Endothelial cell of umbilical vein (primary cell): ENCODE data around the gene DIAPH2. TPM values are rescaled to one million over a fixed set of nuclear protein-coding genes. Genes with fewer than 3 reads are reported as not detected.

ENCODE experiments used
- BruUV-seq: library from RNA; stranded (reverse); fragments of 400-500 nt; replicated peaks from 2 replicates; lab custom pipeline; 2021; lab: Mats Ljungman, UMichigan
- CTCF ChIA-PET: fragments of 300-600, 350-600 bp; sonication (Branson Sonifier 250); formaldehyde crosslinking; loops from one replicate; lab custom pipeline; 2021; ENCODE audit warnings: antibody characterized with exemption, inconsistent platforms; lab: Charles Lee
- POLR2A ChIA-PET: fragments of 300-600, 350-600 bp; sonication (Branson Sonifier 250); formaldehyde crosslinking; loops from one replicate; lab custom pipeline; 2021; ENCODE audit warnings: antibody characterized with exemption, inconsistent platforms; lab: Charles Lee
- DNase-seq: peaks from one replicate; pipeline ENCODE4 v3.0.0-alpha.2; 2011; ENCODE audit warnings: low read depth, low spot score
- FAIRE-seq: peaks from 2 replicates; lab custom pipeline; 2011; peaks lifted over from hg19 to GRCh38; lab: Jason Lieb, UNC
- H2AFZ ChIP-seq: 2 replicates; pipeline ENCODE4 v1.6.0; 2012; ENCODE audit warnings: low read depth, low read length, control low read depth, inconsistent platforms
- H3K27ac ChIP-seq: 2 replicates; pipeline ENCODE4 v1.5.1; 2011; ENCODE audit warnings: low read depth, mild to moderate bottlenecking, control low read depth, low read length, moderate library complexity; ENCODE audit not compliant: insufficient read depth
- H3K27me3 ChIP-seq, 2 experiments: 2 replicates each; pipeline versions ENCODE4 v1.6.0 to v1.6.1; 2011; ENCODE audit warnings: low read length in 2 of 2, mixed read lengths in 1 of 2; ENCODE audit not compliant: control insufficient read depth in 2 of 2, insufficient read depth in 2 of 2
- H3K36me3 ChIP-seq, 2 experiments: 2 replicates in 1 of 2; 3 replicates in 1 of 2; pipeline ENCODE4 v1.5.1; 2011; ENCODE audit warnings: low read length in 2 of 2, mild to moderate bottlenecking in 1 of 2, moderate library complexity in 1 of 2; ENCODE audit not compliant: control insufficient read depth in 2 of 2, insufficient read depth in 2 of 2; ENCODE audit errors: extremely low read depth in 1 of 2
- H3K4me1 ChIP-seq: 3 replicates; pipeline ENCODE4 v1.5.1; 2011; ENCODE audit warnings: mild to moderate bottlenecking, low read length; ENCODE audit not compliant: control insufficient read depth, insufficient read depth; ENCODE audit errors: extremely low read depth
- H3K4me2 ChIP-seq: 2 replicates; pipeline ENCODE4 v1.6.1; 2011; ENCODE audit warnings: low read length, control low read depth, mixed read lengths; ENCODE audit not compliant: insufficient read depth
- H3K4me3 ChIP-seq, 3 experiments: fragments of 200-600 bp in 1 of 3; sonication (generic), shearing (Covaris generic) in 1 of 3; replicated peaks in 1 of 3; 2 replicates each; pipeline ENCODE4 v1.5.1; 2011 to 2016; ENCODE audit warnings: control low read depth in 3 of 3, low read length in 3 of 3, mild to moderate bottlenecking in 2 of 3, inconsistent platforms in 1 of 3, low read depth in 1 of 3, moderate library complexity in 1 of 3; ENCODE audit not compliant: insufficient read depth in 1 of 3
- H3K79me2 ChIP-seq: 2 replicates; pipeline ENCODE4 v1.6.0; 2012; ENCODE audit warnings: low read length, inconsistent platforms; ENCODE audit not compliant: control insufficient read depth, insufficient read depth
- H3K9ac ChIP-seq: replicated peaks from 2 replicates; pipeline ENCODE3; 2011; ENCODE audit warnings: low read length, control low read depth; ENCODE audit not compliant: insufficient read depth; ENCODE audit errors: extremely low read depth
- H3K9me1 ChIP-seq: replicated peaks from 3 replicates; pipeline ENCODE4 v1.6.0; 2011; ENCODE audit warnings: mild to moderate bottlenecking, low read length; ENCODE audit not compliant: control insufficient read depth, insufficient read depth; ENCODE audit errors: extremely low read depth
- H3K9me3 ChIP-seq: replicated peaks from 2 replicates; pipeline ENCODE4 v1.5.1; 2012; ENCODE audit warnings: low read length, inconsistent platforms; ENCODE audit not compliant: control insufficient read depth, insufficient read depth
- H4K20me1 ChIP-seq: replicated peaks from 2 replicates; pipeline ENCODE3; 2011; ENCODE audit warnings: mild to moderate bottlenecking, low read length; ENCODE audit not compliant: control insufficient read depth, insufficient read depth; ENCODE audit errors: extremely low read depth
- CTCF ChIP-seq, 2 donors: IDR thresholded peaks; 1 replicate in 1 of 2; 2 replicates in 1 of 2; pipeline ENCODE4 v1.5.1; 2011; ENCODE audit warnings: low read length in 2 of 2, mild to moderate bottlenecking in 2 of 2, moderate library complexity in 2 of 2, control low read depth in 1 of 2, inconsistent platforms in 1 of 2, low read depth in 1 of 2; ENCODE audit not compliant: insufficient read depth in 1 of 2; ENCODE audit errors: extremely low read depth in 1 of 2
- EZH2 ChIP-seq: IDR thresholded peaks from 2 replicates; pipeline ENCODE4 v1.6.1; 2012; ENCODE audit warnings: borderline replicate concordance, low read depth, mild to moderate bottlenecking, moderate library complexity, low read length, inconsistent platforms; ENCODE audit not compliant: severe bottlenecking
- FOS ChIP-seq: IDR thresholded peaks from 2 replicates; pipeline ENCODE4 v1.6.1; 2011; ENCODE audit warnings: mild to moderate bottlenecking, low read length, moderate library complexity, borderline replicate concordance; ENCODE audit not compliant: insufficient read depth
- GATA2 ChIP-seq: IDR thresholded peaks from 2 replicates; pipeline ENCODE4 v1.7.0; 2011; ENCODE audit warnings: low read depth, mild to moderate bottlenecking, moderate library complexity, mixed read lengths, low read length; ENCODE audit not compliant: insufficient read length, insufficient read depth
- JUN ChIP-seq: IDR thresholded peaks from 2 replicates; pipeline ENCODE4 v1.6.1; 2011; ENCODE audit warnings: borderline replicate concordance, low read depth; ENCODE audit not compliant: insufficient read length, insufficient read depth
- MAX ChIP-seq: IDR thresholded peaks from 2 replicates; pipeline ENCODE4 v1.6.1; 2011; ENCODE audit not compliant: insufficient read depth, insufficient read length
- MYC ChIP-seq: IDR thresholded peaks from one replicate; pipeline ENCODE4 v1.6.1; 2011; ENCODE audit warnings: mild to moderate bottlenecking, low read depth, low read length
- POLR2A ChIP-seq: IDR thresholded peaks from 2 replicates; pipeline ENCODE4 v1.6.1; 2012; ENCODE audit warnings: low read depth, mild to moderate bottlenecking, control low read depth, low read length
- POLR2AphosphoS5 ChIP-seq: IDR thresholded peaks from 2 replicates; pipeline ENCODE4 v1.6.1; 2012; ENCODE audit warnings: low read depth, mild to moderate bottlenecking, control low read depth, low read length, moderate library complexity; ENCODE audit not compliant: insufficient read depth
- dilution Hi-C: fragments of 300-500 bp; cut with MboI; formaldehyde crosslinking; loops from one replicate; pipeline ENCODE4 v1.15.0; 2019; ENCODE audit warnings: low sequenced_read_pairs; ENCODE audit not compliant: extremely low pct_ligation_motif_present
- intact Hi-C: fragments of 100-400 bp; cut with micrococcal nuclease; formaldehyde crosslinking; loops from one replicate; pipeline ENCODE4 v1.10.0; 2022
- polyA plus RNA-seq, 4 experiments: library from polyadenylated mRNA; depleted of rRNA in 3 of 4; stranded (reverse) in 3 of 4; unstranded in 1 of 4; fragments of >200 nt; gene quantifications; 2 replicates each; pipeline versions ENCODE4 v1.2.1 to v1.2.3, GENCODE V29; 2011 to 2012; ENCODE audit warnings: missing spikeins in 1 of 4
- total RNA-seq: library from RNA; stranded (reverse); gene quantifications from 2 replicates; pipeline ENCODE4 v1.2.3, GENCODE V29; 2021

DIAPH2 gene
- total and polyA plus RNA-seq, 2 donors (not counting 3 experiments of a cell fraction or from before 2014, with no cell fraction given): 3.0 to 30.0 TPM

- DNase-seq (no peak), FAIRE-seq (no peak)
- CTCF ChIA-PET: interaction anchor here (1.4 kb wide), 1 partner anchor 83 kb away, joined by 3 read pairs; no protein-coding TSS in a partner anchor
- H3K27ac ChIP-seq: no peak overlapping the region
- no peak overlapping the region for H3K4me3 ChIP-seq
- no peak overlapping the region for H2AFZ ChIP-seq
- no TSS peak for BruUV-seq
- H3K9ac ChIP-seq: no peak overlapping the region
- dilution Hi-C loops (no loop called here), intact Hi-C loops (no loop called here)
- no peaks in the 10 kb centered on the region for H3K27me3 ChIP-seq
- no peaks in the 10 kb centered on the region for H3K36me3 ChIP-seq
- no peaks in the 10 kb centered on the region for H3K9me1 ChIP-seq
- POLR2A ChIA-PET: no interaction called here
- H3K4me2 ChIP-seq: no peak overlapping the region
- no peaks in the 10 kb centered on the region for H4K20me1 ChIP-seq
- no peaks in the 10 kb centered on the region for H3K4me1 ChIP-seq
- TF ChIP-seq MYC: no peak
- no peak for TF ChIP-seq POLR2AphosphoS5
- TF ChIP-seq MAX: no peak
- no peak for TF ChIP-seq JUN
- no peak for TF ChIP-seq POLR2A
- no peak for TF ChIP-seq EZH2
- TF ChIP-seq GATA2: no peak
- TF ChIP-seq FOS: no peak
- TF ChIP-seq CTCF (IDR thresholded peaks at IDR 0.05; ENCODE audit: extremely low read depth in 1 of 2, insufficient read depth in 1 of 2, low read depth in 1 of 2, low read length in 2 of 2): no peak
- H3K9me3 ChIP-seq: no peaks in the 10 kb centered on the region
- peaks cover 62% of the 10 kb centered on the region for H3K79me2 ChIP-seq
Observed at GRCh38 chrX:96692454-96692853, 7.8 kb downstream of the DIAPH2 start.
